HG03139 (cell line): ENCODE results near the gene MYO3B.
"Not testable (repeated sequence)": the region's sequence is repeated elsewhere in the genome, so short reads cannot be mapped to it uniquely, and the experiment has no call there.

Experiments
- ATAC-seq: cut with Tn5 transposase; IDR thresholded peaks from one replicate; pipeline ENCODE4 v1.9.1; 2021; ENCODE audit not compliant: unreplicated experiment

Gene MYO3B

DNA sequence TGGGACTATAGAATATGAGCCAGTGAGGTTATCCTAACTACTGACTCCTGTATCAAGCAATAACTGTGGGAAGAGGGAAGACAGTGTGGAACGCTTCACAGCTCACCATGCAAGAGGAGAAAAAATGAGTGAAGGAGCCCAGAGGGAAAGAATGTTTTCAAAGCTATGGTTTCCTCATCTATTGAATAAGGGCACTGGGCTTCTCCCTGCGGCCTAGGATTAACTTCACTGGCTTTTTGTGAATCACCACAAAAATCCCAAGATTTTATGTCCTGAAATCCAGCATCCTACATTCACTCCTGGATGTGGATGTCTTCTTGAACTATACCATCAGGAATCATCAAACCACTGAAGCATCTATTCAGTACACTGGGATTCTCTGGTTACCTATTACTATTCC, 492.7 kb downstream of the MYO3B start:
- no peak for ATAC-seq

DNA sequence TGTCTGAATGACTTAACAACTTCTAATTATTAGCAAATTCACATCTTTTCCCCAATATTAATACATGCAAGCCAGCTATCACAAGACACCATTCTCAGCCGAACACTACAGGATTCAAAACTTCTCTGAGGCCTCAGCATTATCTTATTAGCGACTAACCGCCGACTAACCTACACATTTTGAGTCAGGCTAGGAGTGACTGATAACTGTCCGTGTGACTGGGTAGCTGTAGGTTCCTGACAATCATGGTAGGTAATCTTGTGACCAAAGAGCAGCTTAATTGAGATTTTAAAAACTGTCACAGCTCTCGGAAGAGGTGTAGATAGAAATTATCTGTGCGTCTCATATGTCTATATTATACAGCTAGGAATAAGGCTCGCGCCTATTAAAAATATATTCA, 493.1 kb downstream of the MYO3B start:
- ATAC-seq: no peak

- not testable (repeated sequence) for ATAC-seq
Observed at GRCh38 chr2:170674282-170674681, 496.3 kb downstream of the MYO3B start.

DNA sequence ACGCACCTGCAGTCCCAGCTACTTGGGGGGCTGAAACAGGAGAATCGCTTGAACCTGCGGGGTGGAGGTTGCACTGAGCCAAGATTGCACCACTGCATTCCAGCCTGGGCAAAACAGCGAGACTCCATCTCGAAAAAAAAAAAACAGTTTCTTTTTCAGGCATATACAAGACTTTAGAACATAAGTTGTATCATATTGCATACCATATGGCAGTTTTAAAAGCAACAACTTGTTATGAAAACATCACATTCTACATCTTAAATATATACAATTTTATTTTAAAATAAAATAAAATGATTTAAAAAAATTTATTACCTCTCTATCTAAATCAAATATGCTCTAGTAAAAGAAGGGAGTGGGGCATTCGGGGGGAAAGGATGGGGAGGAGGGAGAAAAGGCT, 497.8 kb downstream of the MYO3B start:
- no peak for ATAC-seq

DNA sequence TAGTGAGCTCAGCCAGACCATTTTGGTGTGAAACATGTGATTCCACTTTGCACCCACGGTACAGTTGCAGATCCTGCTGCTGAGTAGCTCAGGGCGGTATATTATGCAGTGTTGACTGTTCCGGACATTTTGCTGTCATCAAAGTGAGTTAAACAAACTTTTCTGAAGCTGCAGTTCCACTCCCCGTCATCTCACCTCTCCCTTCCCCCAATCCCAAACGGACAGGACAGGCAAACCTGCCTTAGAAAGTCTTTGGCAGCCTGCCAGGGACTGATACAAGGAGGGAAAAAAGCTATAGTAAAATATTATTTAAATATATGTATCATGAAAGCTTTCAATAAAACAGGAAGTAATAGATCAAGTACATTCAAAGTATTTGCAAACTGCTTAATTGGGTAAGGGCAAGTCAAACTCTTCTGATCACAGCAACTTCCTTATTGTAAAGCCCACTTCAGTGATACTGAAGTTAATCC, 501.7 kb downstream of the MYO3B start:
- no peak for ATAC-seq

DNA sequence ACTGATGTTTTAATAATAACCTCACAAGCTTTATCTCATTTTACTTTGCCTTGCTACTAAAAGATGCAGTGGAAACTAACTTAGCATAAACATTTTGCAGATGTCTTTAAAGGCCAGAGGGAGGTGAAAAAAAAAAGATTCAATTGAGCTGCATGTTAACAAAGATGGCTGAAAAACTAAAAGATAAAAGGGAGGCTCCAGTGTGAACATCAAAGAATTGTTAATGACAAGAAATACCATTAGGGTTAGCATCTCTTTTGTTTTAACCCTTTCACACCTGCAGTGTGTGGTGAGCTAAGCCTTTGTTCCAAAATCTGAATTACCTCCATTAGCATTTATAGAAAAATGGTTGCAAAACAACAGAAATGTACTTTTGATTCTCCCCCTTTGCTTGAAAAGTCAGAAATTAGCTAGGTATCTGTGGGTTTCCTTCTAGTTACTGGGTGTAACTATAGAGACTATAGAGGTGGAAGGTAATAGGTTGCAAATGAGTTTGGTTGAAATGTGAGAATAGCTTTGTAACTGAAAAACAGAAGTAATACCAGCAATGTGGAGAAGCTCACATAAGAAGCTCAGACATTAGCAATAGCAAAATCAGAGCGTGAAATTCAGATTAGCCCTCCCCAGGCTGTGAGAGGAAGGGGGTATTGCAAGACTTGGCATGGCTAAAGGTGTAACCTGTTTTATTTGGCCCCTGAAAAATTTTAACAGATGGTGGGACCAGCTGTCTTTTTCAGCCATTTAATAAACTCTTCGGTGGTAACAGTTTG, 502.4 kb downstream of the MYO3B start:
- ATAC-seq: no peak

DNA sequence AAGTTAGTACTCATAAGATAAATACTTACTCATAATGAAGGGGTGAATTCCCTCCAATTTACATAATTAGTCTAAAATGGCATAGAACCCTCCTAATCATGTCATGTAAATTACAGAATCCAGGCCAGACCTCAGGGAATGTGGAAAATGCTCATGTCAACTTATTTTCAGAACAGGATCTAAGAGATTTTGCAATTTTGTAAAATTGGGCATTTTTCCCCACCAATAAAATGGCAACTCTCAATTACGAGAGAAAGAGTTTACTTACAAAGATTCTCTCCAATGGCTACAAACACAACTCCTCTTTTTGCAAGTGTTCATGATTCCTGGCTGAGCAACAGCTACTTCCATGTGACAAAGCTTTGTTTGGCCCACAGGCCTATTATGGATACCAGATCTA, 503.4 kb downstream of the MYO3B start:
- ATAC-seq: no peak

DNA sequence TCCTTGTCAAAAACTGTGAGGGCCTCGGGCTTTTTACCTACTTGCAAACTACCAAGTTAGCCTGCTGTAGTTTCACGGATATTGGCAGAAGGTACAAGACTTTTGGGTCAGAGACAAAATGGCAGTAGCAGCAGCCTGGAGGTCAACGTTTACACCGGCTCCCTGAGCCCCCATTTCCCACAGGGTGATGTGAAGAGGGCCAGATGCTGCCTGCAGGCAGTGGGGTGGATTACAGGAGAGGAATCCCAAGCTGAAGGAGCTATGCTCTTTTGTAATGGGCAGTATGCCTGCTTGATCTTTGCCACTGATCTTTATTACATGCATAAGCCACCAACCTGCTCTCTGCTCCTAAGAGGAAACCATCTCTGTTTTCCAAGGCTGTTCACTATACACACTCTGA, 507.6 kb downstream of the MYO3B start:
- ATAC-seq: no peak

- no peak for ATAC-seq
Observed at GRCh38 chr2:170689481-170689880, 511.5 kb downstream of the MYO3B start.

DNA sequence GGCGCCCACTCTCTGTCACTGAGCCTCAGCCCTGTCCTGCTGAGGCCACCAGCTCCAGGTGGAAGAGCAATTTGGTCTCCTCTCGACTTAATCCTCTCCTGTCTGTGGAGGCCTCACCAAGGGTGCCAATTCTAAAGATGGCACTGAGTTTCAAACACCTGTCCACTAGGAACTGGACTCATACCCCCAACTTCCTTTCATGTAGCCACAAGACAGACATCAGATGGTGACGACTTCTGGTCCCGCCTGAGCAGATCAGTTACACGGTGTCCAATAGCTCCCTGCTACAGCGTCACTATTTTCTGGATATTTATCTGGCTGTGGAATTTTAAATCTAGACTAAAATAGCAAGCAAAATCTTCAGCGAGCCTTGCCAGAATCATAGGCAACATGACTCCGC, 512.7 kb downstream of the MYO3B start:
- ATAC-seq: no peak

- ATAC-seq: no peak
Observed at GRCh38 chr2:170694316-170694715, 516.4 kb downstream of the MYO3B start.

DNA sequence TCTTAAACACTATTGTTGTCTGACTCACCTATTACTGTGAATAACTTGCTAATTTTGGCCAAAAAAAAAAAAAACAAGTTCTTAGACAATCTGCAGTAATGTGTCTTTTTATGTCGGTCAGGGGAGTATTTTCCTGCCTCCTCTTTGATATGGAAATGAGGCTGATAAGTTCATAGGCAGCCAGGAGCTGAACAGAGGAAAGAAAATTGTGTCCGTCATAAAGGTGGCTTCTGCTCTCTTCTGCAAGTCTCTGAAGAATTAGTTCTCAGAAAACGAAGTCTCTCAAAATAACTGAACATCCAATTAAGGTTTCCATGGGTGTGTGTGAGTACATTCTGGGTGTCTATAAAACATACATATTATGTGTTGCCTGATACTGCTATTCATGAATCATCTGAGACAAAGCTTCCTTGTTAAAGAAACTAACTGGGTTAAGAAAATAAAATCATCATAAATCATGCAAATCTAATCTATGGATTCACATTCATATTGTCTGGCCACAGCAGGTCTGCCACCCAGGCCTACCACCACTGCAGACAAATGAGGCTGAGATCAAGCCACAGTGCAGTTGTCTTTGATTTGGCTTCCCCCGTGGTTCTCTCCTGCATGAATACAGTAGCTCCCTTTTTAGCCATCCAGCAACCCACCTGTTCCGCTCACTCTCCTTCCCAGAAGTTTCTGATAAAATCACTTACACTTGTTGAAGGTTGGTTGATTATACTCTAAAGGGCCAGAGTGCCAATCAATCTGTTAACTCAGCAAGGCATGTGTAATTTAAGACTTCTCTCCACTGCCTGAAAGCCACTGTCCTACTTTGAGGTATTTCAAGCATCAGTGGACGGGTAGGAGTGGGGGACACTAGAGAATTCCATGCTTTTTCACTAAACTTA, 517.8 kb downstream of the MYO3B start:
- no peak for ATAC-seq

- no peak for ATAC-seq
Observed at GRCh38 chr2:170696948-170697347, 519.0 kb downstream of the MYO3B start.

- ATAC-seq: no peak
Observed at GRCh38 chr2:170701011-170701410, 523.1 kb downstream of the MYO3B start.

- no peak for ATAC-seq
Observed at GRCh38 chr2:170703776-170704476, 526.0 kb downstream of the MYO3B start.
